PC-3 (cell line): Measurements from ENCODE around the gene TSPAN17. TPM values are rescaled to one million over a fixed set of nuclear protein-coding genes. Genes with fewer than 3 reads are reported as not detected.
A peak's percentile ranks its signal among the peaks of the same experiment; 100 is the strongest.

Source experiments
- ATAC-seq: fragments of 200-7000 bp; cut with Tn5 transposase; 2 replicates; pipeline ENCODE4 v1.9.1; 2020; ENCODE audit warnings: mild to moderate bottlenecking, moderate library complexity
- BruUV-seq: library from RNA; stranded (reverse); fragments of 400-500 nt; replicated peaks from 2 replicates; lab custom pipeline; 2021; lab: Mats Ljungman, UMichigan
- CTCF ChIA-PET: fragments of 300-600 bp; sonication (Branson Sonifier 250); formaldehyde crosslinking; loops from one replicate; lab custom pipeline; 2022; ENCODE audit warnings: antibody characterized with exemption; lab: Charles Lee
- POLR2A ChIA-PET: fragments of 300-600 bp; sonication (Branson Sonifier 250); formaldehyde crosslinking; loops from one replicate; lab custom pipeline; 2022; ENCODE audit warnings: antibody characterized with exemption; ENCODE audit not compliant: unreplicated experiment; lab: Charles Lee
- DNase-seq: peaks from one replicate; pipeline ENCODE4 v3.0.0-alpha.2; 2015
- H2AFZ ChIP-seq: fragments of 300-600 bp; sonication (generic); 2 replicates; pipeline ENCODE4 v1.6.0; 2016; ENCODE audit warnings: antibody characterized with exemption, low read length
- H3F3A ChIP-seq: fragments of 300-600 bp; sonication (generic); one replicate; pipeline ENCODE4 v1.6.0; 2017; ENCODE audit warnings: antibody characterized with exemption, low read length, control low read depth, mild to moderate bottlenecking; ENCODE audit not compliant: unreplicated experiment
- H3K27ac ChIP-seq: fragments of 300-600 bp; sonication (generic); 2 replicates; pipeline ENCODE4 v1.5.1; 2016; ENCODE audit warnings: mild to moderate bottlenecking, low read length
- H3K27me3 ChIP-seq: fragments of 300-600 bp; sonication (generic); 2 replicates; pipeline ENCODE4 v1.6.1; 2016; ENCODE audit warnings: low read length, mixed read lengths
- H3K36me3 ChIP-seq: fragments of 300-600 bp; sonication (generic); 2 replicates; pipeline ENCODE4 v1.6.1; 2016; ENCODE audit warnings: low read depth, mixed run types, low read length, mixed read lengths
- H3K4me1 ChIP-seq: fragments of 300-600 bp; sonication (generic); 2 replicates; pipeline ENCODE4 v1.5.1; 2016; ENCODE audit warnings: low read length; ENCODE audit not compliant: insufficient read depth
- H3K4me2 ChIP-seq: fragments of 300-600 bp; sonication (generic); 2 replicates; pipeline ENCODE4 v1.6.0; 2016; ENCODE audit warnings: low read length
- H3K4me3 ChIP-seq: fragments of 300-600 bp; sonication (generic); 2 replicates; pipeline ENCODE4 v1.5.1; 2016; ENCODE audit warnings: mild to moderate bottlenecking, low read length, mixed read lengths
- H3K79me2 ChIP-seq: fragments of 300-600 bp; sonication (generic); 2 replicates; pipeline ENCODE4 v1.6.1; 2017; ENCODE audit warnings: low read length, mixed read lengths
- H3K9ac ChIP-seq: fragments of 300-600 bp; sonication (generic); 2 replicates; pipeline ENCODE4 v1.6.0; 2016; ENCODE audit warnings: mild to moderate bottlenecking, low read length
- H3K9me2 ChIP-seq: fragments of 300-600 bp; sonication (generic); replicated peaks from 2 replicates; pipeline ENCODE4 v1.6.1; 2016; ENCODE audit warnings: mixed run types, low read length, mixed read lengths
- H3K9me3 ChIP-seq: fragments of 300-600 bp; sonication (generic); 2 replicates; pipeline ENCODE4 v1.6.1; 2016; ENCODE audit warnings: low read length, mixed read lengths
- H4K20me1 ChIP-seq: fragments of 300-600 bp; sonication (generic); 2 replicates; pipeline ENCODE4 v1.6.1; 2016; ENCODE audit warnings: low read length, mixed read lengths
- EZH2 ChIP-seq: fragments of 300-600 bp; sonication (generic); IDR thresholded peaks from one replicate; pipeline ENCODE4 v1.6.1; 2017; ENCODE audit warnings: antibody characterized with exemption, mild to moderate bottlenecking, low read length; ENCODE audit not compliant: unreplicated experiment
- EZH2phosphoT487 ChIP-seq: fragments of 300-600 bp; sonication (generic); IDR thresholded peaks from 2 replicates; pipeline ENCODE4 v1.6.1; 2018; ENCODE audit warnings: mild to moderate bottlenecking, antibody characterized with exemption, low read length, borderline replicate concordance
- intact Hi-C: fragments of 100-400 bp; cut with micrococcal nuclease; formaldehyde crosslinking; loops from 2 replicates; pipeline ENCODE4 v1.9.0; 2023
- total RNA-seq: library from RNA; depleted of rRNA; stranded (reverse); fragments of >200 nt; gene quantifications from 2 replicates; pipeline ENCODE4 v1.2.3, GENCODE V29; 2014
- TF ChIP-seq, protein P1 (sequence below): fragments of 300-600 bp; sonication (generic); conservative IDR thresholded peaks from 2 replicates; pipeline ENCODE4 v1.5.1; 2017; ENCODE audit warnings: antibody characterized with exemption, low read depth, mild to moderate bottlenecking, low read length

The TSPAN17 gene
- total RNA-seq, 1 experiment from 2014 or later: 47.3 TPM

DNA sequence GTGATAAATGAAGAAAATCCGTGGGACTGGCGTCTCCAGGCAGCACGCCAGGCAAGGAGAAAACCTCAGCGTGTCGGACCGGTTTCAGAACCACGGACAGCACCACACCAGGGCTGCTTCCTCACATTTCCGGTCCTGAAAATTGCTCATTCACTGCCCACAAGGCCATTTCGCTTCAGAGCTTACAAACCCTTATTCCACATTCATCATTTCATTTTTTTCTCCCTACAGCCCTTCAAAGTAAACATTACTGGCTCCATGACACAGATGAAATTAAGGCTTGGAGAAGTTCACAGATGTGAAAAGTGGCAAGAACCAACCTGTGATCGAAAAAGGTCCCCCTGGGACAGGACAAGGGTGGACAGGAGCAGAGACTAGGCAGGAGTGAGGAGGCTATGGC is 35.8 kb upstream of the TSPAN17 start:
- peak; percentile 85 for DNase-seq
- TF ChIP-seq EZH2phosphoT487 (no peak), EZH2 (no peak)
- Histone ChIP-seq H3K36me3 (no peaks in the 10 kb centered on the region), H3K27ac (no peak overlapping the region), H3K4me1 (peaks cover 27% of the 10 kb centered on the region), H3K9me3 (no peaks in the 10 kb centered on the region), H3F3A (no peaks in the 10 kb centered on the region), H4K20me1 (peaks cover 11% of the 10 kb centered on the region), H3K9me2 (no peaks in the 10 kb centered on the region), H3K4me2 (no peak overlapping the region), H2AFZ (no peak overlapping the region), H3K27me3 (no peaks in the 10 kb centered on the region), H3K4me3 (no peak overlapping the region), H3K79me2 (0 out of 2 replicates have a peak, but pooled peaks cover 6% of the 10 kb centered on the region), H3K9ac (no peak overlapping the region)
- ATAC-seq: no peak
- BruUV-seq: no TSS peak
- CTCF ChIA-PET: no interaction called here
- POLR2A ChIA-PET: no interaction called here
- intact Hi-C loops: no loop called here

DNA sequence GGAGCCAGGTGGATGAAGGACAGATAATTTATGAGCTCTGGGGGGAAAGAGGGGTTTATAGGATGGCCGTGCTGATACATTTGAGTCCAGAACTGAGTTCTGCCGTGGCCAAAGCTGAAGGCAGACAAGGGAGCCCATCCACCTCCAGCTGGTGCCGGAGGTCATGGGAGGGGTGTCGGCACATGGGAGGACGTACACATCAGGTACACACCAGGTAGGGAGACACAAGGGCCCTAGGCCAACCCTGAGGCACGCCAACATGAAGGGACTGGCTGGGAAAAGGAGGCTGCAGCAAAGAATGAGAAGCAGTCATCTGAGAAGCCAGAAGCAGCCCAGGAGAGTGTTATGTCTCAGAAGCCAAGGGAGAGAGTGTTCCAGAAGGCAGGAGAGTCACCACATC is 35.3 kb upstream of the TSPAN17 start:
- H4K20me1 ChIP-seq: peaks cover 7% of the 10 kb centered on the region
- ChIA-PET POLR2A (no interaction called here), CTCF (no interaction called here)
- DNase-seq (no peak), ATAC-seq (no peak)
- intact Hi-C loops: no loop called here
- no peak overlapping the region for H3K4me3 ChIP-seq
- H3K9me2 ChIP-seq: no peaks in the 10 kb centered on the region
- H3F3A ChIP-seq: no peaks in the 10 kb centered on the region
- no peaks in the 10 kb centered on the region for H3K36me3 ChIP-seq
- no peak overlapping the region for H3K4me2 ChIP-seq
- no TSS peak for BruUV-seq
- H3K27me3 ChIP-seq: no peaks in the 10 kb centered on the region
- no peaks in the 10 kb centered on the region for H3K9me3 ChIP-seq
- TF ChIP-seq, protein P1, sequence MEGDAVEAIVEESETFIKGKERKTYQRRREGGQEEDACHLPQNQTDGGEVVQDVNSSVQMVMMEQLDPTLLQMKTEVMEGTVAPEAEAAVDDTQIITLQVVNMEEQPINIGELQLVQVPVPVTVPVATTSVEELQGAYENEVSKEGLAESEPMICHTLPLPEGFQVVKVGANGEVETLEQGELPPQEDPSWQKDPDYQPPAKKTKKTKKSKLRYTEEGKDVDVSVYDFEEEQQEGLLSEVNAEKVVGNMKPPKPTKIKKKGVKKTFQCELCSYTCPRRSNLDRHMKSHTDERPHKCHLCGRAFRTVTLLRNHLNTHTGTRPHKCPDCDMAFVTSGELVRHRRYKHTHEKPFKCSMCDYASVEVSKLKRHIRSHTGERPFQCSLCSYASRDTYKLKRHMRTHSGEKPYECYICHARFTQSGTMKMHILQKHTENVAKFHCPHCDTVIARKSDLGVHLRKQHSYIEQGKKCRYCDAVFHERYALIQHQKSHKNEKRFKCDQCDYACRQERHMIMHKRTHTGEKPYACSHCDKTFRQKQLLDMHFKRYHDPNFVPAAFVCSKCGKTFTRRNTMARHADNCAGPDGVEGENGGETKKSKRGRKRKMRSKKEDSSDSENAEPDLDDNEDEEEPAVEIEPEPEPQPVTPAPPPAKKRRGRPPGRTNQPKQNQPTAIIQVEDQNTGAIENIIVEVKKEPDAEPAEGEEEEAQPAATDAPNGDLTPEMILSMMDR: no peak
- TF ChIP-seq EZH2phosphoT487: no peak
- H3K79me2 ChIP-seq: 0 out of 2 replicates have a peak, but pooled peaks cover 6% of the 10 kb centered on the region
- H3K9ac ChIP-seq: no peak overlapping the region
- H3K27ac ChIP-seq: no peak overlapping the region
- H2AFZ ChIP-seq: no peak overlapping the region
- H3K4me1 ChIP-seq: peaks cover 27% of the 10 kb centered on the region

DNA sequence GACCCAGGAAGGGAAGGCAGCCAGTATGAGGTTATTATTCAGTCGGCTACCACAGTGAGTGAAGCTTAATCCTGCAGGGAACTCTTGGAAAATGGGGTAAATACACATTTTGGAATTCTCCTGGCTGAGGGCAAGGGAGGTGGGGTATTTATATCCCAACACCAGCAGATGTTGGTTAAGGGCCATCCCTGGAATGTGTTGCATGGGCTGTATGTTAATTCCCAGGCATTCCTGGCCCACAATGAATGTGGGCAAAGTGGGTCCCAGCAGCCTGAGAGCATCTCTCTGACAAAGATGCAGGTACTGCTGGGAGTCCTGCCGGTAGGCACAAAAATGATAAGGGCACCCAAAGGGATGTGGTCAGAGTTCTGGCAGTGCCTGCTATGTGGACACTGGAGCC is 34.4 kb upstream of the TSPAN17 start:
- peaks cover 7% of the 10 kb centered on the region for H4K20me1 ChIP-seq
- no peak overlapping the region for H3K4me3 ChIP-seq
- H3K27ac ChIP-seq: no peak overlapping the region
- H3F3A ChIP-seq: no peaks in the 10 kb centered on the region
- no peaks in the 10 kb centered on the region for H3K9me2 ChIP-seq
- H3K9ac ChIP-seq: no peak overlapping the region
- intact Hi-C loops: no loop called here
- ATAC-seq (no peak), DNase-seq (no peak)
- H3K4me1 ChIP-seq: peaks cover 27% of the 10 kb centered on the region
- no peak for TF ChIP-seq EZH2
- no peak for TF ChIP-seq EZH2phosphoT487
- no peaks in the 10 kb centered on the region for H3K9me3 ChIP-seq
- ChIA-PET POLR2A (no interaction called here), CTCF (no interaction called here)
- no peaks in the 10 kb centered on the region for H3K27me3 ChIP-seq
- H3K4me2 ChIP-seq: no peak overlapping the region
- H3K79me2 ChIP-seq: 0 out of 2 replicates have a peak, but pooled peaks cover 6% of the 10 kb centered on the region
- BruUV-seq: no TSS peak
- H3K36me3 ChIP-seq: no peaks in the 10 kb centered on the region
- no peak overlapping the region for H2AFZ ChIP-seq
